HCT116 (cell line): ENCODE results near the gene BNC2. TPM values are rescaled to one million over a fixed set of nuclear protein-coding genes. Genes with fewer than 3 reads are reported as not detected.

Source experiments
- ATAC-seq: fragments of 200-7000 bp; cut with Tn5 transposase; 2 replicates; pipeline ENCODE4 v1.9.1; 2020; ENCODE audit warnings: mild to moderate bottlenecking, moderate library complexity
- BruUV-seq: library from RNA; stranded (reverse); fragments of 400-500 nt; replicated peaks from 2 replicates; lab custom pipeline; 2021; lab: Mats Ljungman, UMichigan
- CTCF ChIA-PET: fragments of 300-600 bp; sonication (Branson Sonifier 250); formaldehyde crosslinking; loops from one replicate; lab custom pipeline; 2021; ENCODE audit warnings: antibody characterized with exemption; lab: Charles Lee
- POLR2A ChIA-PET: fragments of 300-600, 350-600 bp; sonication (Branson Sonifier 250); formaldehyde crosslinking; loops from one replicate; lab custom pipeline; 2021; ENCODE audit warnings: antibody characterized with exemption; lab: Charles Lee
- RAD21 ChIA-PET, 2 experiments: fragments of 300-600 bp; sonication (Branson Sonifier 250); formaldehyde crosslinking; loops; one replicate each; lab custom pipeline; 2023; ENCODE audit warnings: low total read pairs in 2 of 2; ENCODE audit not compliant: uncharacterized antibody in 2 of 2, unreplicated experiment in 2 of 2, low non-redundant PET in 1 of 2; lab: Charles Lee
- DNase-seq: peaks from one replicate; pipeline ENCODE4 v3.0.0-alpha.2; 2010; ENCODE audit warnings: low read depth, low spot score
- H2AFZ ChIP-seq: fragments of 200-600 bp; shearing (Covaris generic), sonication (generic); 2 replicates; pipeline ENCODE4 v1.6.1; 2017; ENCODE audit warnings: low read depth, mixed run types, mixed read lengths, antibody characterized with exemption, low read length; ENCODE audit not compliant: poor library complexity, severe bottlenecking
- H3K27ac ChIP-seq: 2 replicates; pipeline ENCODE4 v1.5.1; 2012; ENCODE audit warnings: low read depth, low read length
- H3K27me3 ChIP-seq: fragments of 200-600 bp; sonication (generic); 2 replicates; pipeline ENCODE4 v1.6.1; 2016; ENCODE audit warnings: mixed run types, low read length, mixed read lengths; ENCODE audit not compliant: insufficient read depth
- H3K36me3 ChIP-seq, 2 experiments: fragments of 200-500 bp in 1 of 2; fragments of 200-600 bp in 1 of 2; sonication (Bioruptor generic) in 1 of 2; sonication (generic) in 1 of 2; 2 replicates each; pipeline versions ENCODE4 v1.5.1 to v1.6.1; 2014 to 2016; ENCODE audit warnings: low read length in 2 of 2, inconsistent platforms in 1 of 2, mixed read lengths in 1 of 2, mixed run types in 1 of 2; ENCODE audit not compliant: insufficient read depth in 2 of 2, control insufficient read depth in 1 of 2
- H3K4me1 ChIP-seq, 2 experiments: fragments of 200-600 bp in 1 of 2; sonication (generic) in 1 of 2; 2 replicates each; pipeline versions ENCODE4 v1.5.1 to v1.6.1; 2012 to 2017; ENCODE audit warnings: low read length in 2 of 2, inconsistent platforms in 1 of 2, mild to moderate bottlenecking in 1 of 2, mixed read lengths in 1 of 2, mixed run types in 1 of 2, moderate library complexity in 1 of 2; ENCODE audit not compliant: insufficient read depth in 2 of 2, control insufficient read depth in 1 of 2
- H3K4me2 ChIP-seq: fragments of 200-600 bp; sonication (generic); 2 replicates; pipeline ENCODE4 v1.6.1; 2017; ENCODE audit warnings: mixed run types, low read length, mixed read lengths
- H3K4me3 ChIP-seq, 2 experiments: fragments of 200-600 bp in 1 of 2; sonication (generic) in 1 of 2; replicated peaks in 1 of 2; 2 replicates each; pipeline ENCODE4 v1.5.1; 2011 to 2016; ENCODE audit warnings: low read length in 2 of 2, control low read depth in 1 of 2, low read depth in 1 of 2, mild to moderate bottlenecking in 1 of 2, mixed read lengths in 1 of 2, mixed run types in 1 of 2
- H3K79me2 ChIP-seq: fragments of 200-600 bp; sonication (generic); 2 replicates; pipeline ENCODE4 v1.6.1; 2017; ENCODE audit warnings: mild to moderate bottlenecking, mixed run types, low read length, moderate library complexity, mixed read lengths; ENCODE audit not compliant: insufficient read depth
- H3K9ac ChIP-seq: fragments of 200-600 bp; sonication (generic); 2 replicates; pipeline ENCODE4 v1.6.1; 2016; ENCODE audit warnings: low read length, mixed read lengths
- H3K9me2 ChIP-seq: fragments of 200-600 bp; sonication (generic), shearing (Covaris generic); 2 replicates; pipeline ENCODE4 v1.6.1; 2017; ENCODE audit warnings: mixed run types, mild to moderate bottlenecking, moderate library complexity; ENCODE audit not compliant: insufficient read depth
- H3K9me3 ChIP-seq, 2 experiments: fragments of 200-500 bp in 1 of 2; fragments of 200-600 bp in 1 of 2; sonication (Bioruptor generic) in 1 of 2; sonication (generic) in 1 of 2; 2 replicates each; pipeline ENCODE4 v1.6.1; 2014 to 2017; ENCODE audit warnings: low read length in 2 of 2, mixed read lengths in 2 of 2, inconsistent platforms in 1 of 2, low read depth in 1 of 2, mild to moderate bottlenecking in 1 of 2, mixed run types in 1 of 2, moderate library complexity in 1 of 2; ENCODE audit not compliant: control insufficient read depth in 1 of 2, insufficient read depth in 1 of 2
- H4K20me1 ChIP-seq: fragments of 200-600 bp; sonication (generic), shearing (Covaris generic); 2 replicates; pipeline ENCODE4 v1.6.1; 2017; ENCODE audit warnings: mixed run types, mild to moderate bottlenecking, moderate library complexity; ENCODE audit not compliant: insufficient read depth
- CBX3 ChIP-seq: IDR thresholded peaks from 2 replicates; pipeline ENCODE4 v1.6.1; 2012; ENCODE audit warnings: low read depth
- CEBPB ChIP-seq: IDR thresholded peaks from 2 replicates; pipeline ENCODE4 v1.6.1; 2012; ENCODE audit warnings: low read depth
- EGR1 ChIP-seq: IDR thresholded peaks from 2 replicates; pipeline ENCODE4 v1.6.1; 2012; ENCODE audit warnings: low read depth
- EZH2 ChIP-seq: fragments of 200-600 bp; sonication (generic); IDR thresholded peaks from 2 replicates; pipeline ENCODE4 v1.6.1; 2017; ENCODE audit warnings: antibody characterized with exemption, mixed run types
- EZH2phosphoT487 ChIP-seq: fragments of 200-600 bp; IDR thresholded peaks from 2 replicates; pipeline ENCODE4 v1.6.1; 2018; ENCODE audit warnings: antibody characterized with exemption, borderline replicate concordance
- FOSL1 ChIP-seq: IDR thresholded peaks from 2 replicates; pipeline ENCODE4 v1.6.1; 2012; ENCODE audit warnings: low read depth
- JUND ChIP-seq: IDR thresholded peaks from 2 replicates; pipeline ENCODE4 v1.6.1; 2012
- MAX ChIP-seq: IDR thresholded peaks from 2 replicates; pipeline ENCODE4 v1.6.1; 2012
- POLR2A ChIP-seq: IDR thresholded peaks from 2 replicates; pipeline ENCODE4 v1.7.0; 2011; ENCODE audit warnings: borderline replicate concordance; ENCODE audit not compliant: insufficient read depth, insufficient read length; ENCODE audit errors: extremely low read depth
- POLR2AphosphoS5 ChIP-seq: IDR thresholded peaks from 2 replicates; pipeline ENCODE4 v1.6.1; 2011; ENCODE audit warnings: mild to moderate bottlenecking, low read depth, low read length, moderate library complexity
- RAD21 ChIP-seq: IDR thresholded peaks from 2 replicates; pipeline ENCODE4 v1.6.1; 2012; ENCODE audit warnings: low read depth, mild to moderate bottlenecking
- SP1 ChIP-seq: IDR thresholded peaks from 2 replicates; pipeline ENCODE4 v1.6.1; 2012; ENCODE audit warnings: low read depth
- TCF7L2 ChIP-seq: IDR thresholded peaks from 2 replicates; pipeline ENCODE4 v1.7.0; 2011; ENCODE audit warnings: borderline replicate concordance, inconsistent platforms; ENCODE audit not compliant: insufficient read depth, insufficient read length; ENCODE audit errors: extremely low read depth
- YY1 ChIP-seq: IDR thresholded peaks from 2 replicates; pipeline ENCODE4 v1.6.1; 2011; ENCODE audit warnings: low read length, low read depth, moderate library complexity, mild to moderate bottlenecking; ENCODE audit not compliant: insufficient replicate concordance; ENCODE audit errors: extremely low read depth
- ZFX ChIP-seq: fragments of 450-650 bp; IDR thresholded peaks from 2 replicates; pipeline ENCODE4 v1.6.1; 2017
- intact Hi-C: fragments of 100-400 bp; cut with micrococcal nuclease; formaldehyde crosslinking; loops from 2 replicates; pipeline ENCODE4 v1.10.0; 2022
- total RNA-seq: library from RNA; stranded (reverse); gene quantifications from one replicate; pipeline ENCODE4 v1.2.1, GENCODE V29; 2021; ENCODE audit not compliant: unreplicated experiment
- TF ChIP-seq, protein P1 (sequence below), 3 experiments: fragments of 200-600 bp in 1 of 3; sonication (generic) in 1 of 3; IDR thresholded peaks in 2 of 3; conservative IDR thresholded peaks in 1 of 3; 2 replicates each; pipeline ENCODE4 v1.5.1; 2012 to 2017; ENCODE audit warnings: low read depth in 2 of 3, low read length in 2 of 3, antibody characterized with exemption in 1 of 3, borderline replicate concordance in 1 of 3, control low read depth in 1 of 3, mild to moderate bottlenecking in 1 of 3, mixed read lengths in 1 of 3, mixed run types in 1 of 3, moderate library complexity in 1 of 3; ENCODE audit not compliant: insufficient read depth in 1 of 3
- TF ChIP-seq, protein P2 (sequence below): IDR thresholded peaks from 2 replicates; pipeline ENCODE4 v1.6.1; 2012; ENCODE audit warnings: low read depth

Gene BNC2
- total RNA-seq, 1 experiment from 2014 or later: 0.37 TPM

GRCh38 chr9:16532681-16533450 is 337.6 kb downstream of the BNC2 start:
- no peak for ATAC-seq
- Histone ChIP-seq H3K36me3 (no peaks in the 10 kb centered on the region), H3K9me3 (no peaks in the 10 kb centered on the region), H3K9me2 (no peaks in the 10 kb centered on the region), H3K27ac (no peak overlapping the region), H3K9ac (no peak overlapping the region), H3K27me3 (peaks cover 10% of the 10 kb centered on the region; the same call in 1 of the 2 replicates), H3K4me3 (no peak overlapping the region), H4K20me1 (no peaks in the 10 kb centered on the region), H3K4me2 (no peak overlapping the region), H2AFZ (no peak overlapping the region), H3K4me1 (no peaks in the 10 kb centered on the region), H3K79me2 (no peaks in the 10 kb centered on the region)
- intact Hi-C loops: no loop called here
- ChIA-PET CTCF (no interaction called here), RAD21 (no interaction called here), POLR2A (no interaction called here)
- BruUV-seq: no TSS peak
- TF ChIP-seq EZH2phosphoT487 (no peak), POLR2A (no peak), EGR1 (no peak), SP1 (no peak), ZFX (no peak), YY1 (no peak), CBX3 (no peak), POLR2AphosphoS5 (no peak), EZH2 (no peak), CEBPB (no peak), FOSL1 (no peak), JUND (no peak), MAX (no peak), TCF7L2 (no peak), RAD21 (no peak)
- TF ChIP-seq, protein P1, sequence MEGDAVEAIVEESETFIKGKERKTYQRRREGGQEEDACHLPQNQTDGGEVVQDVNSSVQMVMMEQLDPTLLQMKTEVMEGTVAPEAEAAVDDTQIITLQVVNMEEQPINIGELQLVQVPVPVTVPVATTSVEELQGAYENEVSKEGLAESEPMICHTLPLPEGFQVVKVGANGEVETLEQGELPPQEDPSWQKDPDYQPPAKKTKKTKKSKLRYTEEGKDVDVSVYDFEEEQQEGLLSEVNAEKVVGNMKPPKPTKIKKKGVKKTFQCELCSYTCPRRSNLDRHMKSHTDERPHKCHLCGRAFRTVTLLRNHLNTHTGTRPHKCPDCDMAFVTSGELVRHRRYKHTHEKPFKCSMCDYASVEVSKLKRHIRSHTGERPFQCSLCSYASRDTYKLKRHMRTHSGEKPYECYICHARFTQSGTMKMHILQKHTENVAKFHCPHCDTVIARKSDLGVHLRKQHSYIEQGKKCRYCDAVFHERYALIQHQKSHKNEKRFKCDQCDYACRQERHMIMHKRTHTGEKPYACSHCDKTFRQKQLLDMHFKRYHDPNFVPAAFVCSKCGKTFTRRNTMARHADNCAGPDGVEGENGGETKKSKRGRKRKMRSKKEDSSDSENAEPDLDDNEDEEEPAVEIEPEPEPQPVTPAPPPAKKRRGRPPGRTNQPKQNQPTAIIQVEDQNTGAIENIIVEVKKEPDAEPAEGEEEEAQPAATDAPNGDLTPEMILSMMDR (IDR thresholded peaks at IDR 0.05 in 2 of 3, conservative IDR thresholded peaks at IDR 0.05 in 1 of 3; ENCODE audit: borderline replicate concordance in 1 of 3, insufficient read depth in 1 of 3, low read depth in 2 of 3, low read length in 2 of 3): no peak
- TF ChIP-seq, protein P2, sequence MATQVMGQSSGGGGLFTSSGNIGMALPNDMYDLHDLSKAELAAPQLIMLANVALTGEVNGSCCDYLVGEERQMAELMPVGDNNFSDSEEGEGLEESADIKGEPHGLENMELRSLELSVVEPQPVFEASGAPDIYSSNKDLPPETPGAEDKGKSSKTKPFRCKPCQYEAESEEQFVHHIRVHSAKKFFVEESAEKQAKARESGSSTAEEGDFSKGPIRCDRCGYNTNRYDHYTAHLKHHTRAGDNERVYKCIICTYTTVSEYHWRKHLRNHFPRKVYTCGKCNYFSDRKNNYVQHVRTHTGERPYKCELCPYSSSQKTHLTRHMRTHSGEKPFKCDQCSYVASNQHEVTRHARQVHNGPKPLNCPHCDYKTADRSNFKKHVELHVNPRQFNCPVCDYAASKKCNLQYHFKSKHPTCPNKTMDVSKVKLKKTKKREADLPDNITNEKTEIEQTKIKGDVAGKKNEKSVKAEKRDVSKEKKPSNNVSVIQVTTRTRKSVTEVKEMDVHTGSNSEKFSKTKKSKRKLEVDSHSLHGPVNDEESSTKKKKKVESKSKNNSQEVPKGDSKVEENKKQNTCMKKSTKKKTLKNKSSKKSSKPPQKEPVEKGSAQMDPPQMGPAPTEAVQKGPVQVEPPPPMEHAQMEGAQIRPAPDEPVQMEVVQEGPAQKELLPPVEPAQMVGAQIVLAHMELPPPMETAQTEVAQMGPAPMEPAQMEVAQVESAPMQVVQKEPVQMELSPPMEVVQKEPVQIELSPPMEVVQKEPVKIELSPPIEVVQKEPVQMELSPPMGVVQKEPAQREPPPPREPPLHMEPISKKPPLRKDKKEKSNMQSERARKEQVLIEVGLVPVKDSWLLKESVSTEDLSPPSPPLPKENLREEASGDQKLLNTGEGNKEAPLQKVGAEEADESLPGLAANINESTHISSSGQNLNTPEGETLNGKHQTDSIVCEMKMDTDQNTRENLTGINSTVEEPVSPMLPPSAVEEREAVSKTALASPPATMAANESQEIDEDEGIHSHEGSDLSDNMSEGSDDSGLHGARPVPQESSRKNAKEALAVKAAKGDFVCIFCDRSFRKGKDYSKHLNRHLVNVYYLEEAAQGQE: no peak
- DNase-seq: no peak
